Mesodermal cell (in vitro differentiated cells): ENCODE measurements around the gene GON7. TPM values are rescaled to one million over a fixed set of nuclear protein-coding genes. Genes with fewer than 3 reads are reported as not detected.
"Not testable (repeated sequence)": the region's sequence is repeated elsewhere in the genome, so short reads cannot be mapped to it uniquely, and the experiment has no call there.

Source experiments
- H3K27ac ChIP-seq: 2 replicates; pipeline ENCODE4 v1.7.0; 2013; ENCODE audit warnings: mild to moderate bottlenecking, low read depth, low read length, moderate library complexity; ENCODE audit not compliant: severe bottlenecking
- H3K36me3 ChIP-seq: 2 replicates; pipeline ENCODE4 v1.7.1; 2013; ENCODE audit warnings: mild to moderate bottlenecking, low read length, moderate library complexity; ENCODE audit not compliant: control insufficient read depth, insufficient read depth
- H3K4me1 ChIP-seq: one replicate; pipeline ENCODE4 v1.7.1; 2013; ENCODE audit warnings: mild to moderate bottlenecking, low read length; ENCODE audit not compliant: insufficient read depth, control insufficient read depth, poor library complexity, severe bottlenecking
- H3K4me3 ChIP-seq: 2 replicates; pipeline ENCODE4 v1.7.0; 2013; ENCODE audit warnings: low read length, control low read depth, mild to moderate bottlenecking; ENCODE audit not compliant: insufficient read depth, poor library complexity, severe bottlenecking; ENCODE audit errors: extremely low read depth
- H3K9me3 ChIP-seq: 2 replicates; pipeline ENCODE4 v1.7.1; 2013; ENCODE audit warnings: mild to moderate bottlenecking, low read length, moderate library complexity; ENCODE audit not compliant: control insufficient read depth
- WGBS, 2 experiments: methylation state at CpG; one replicate each; pipeline ENCODE4 v1.1.5; 2013; ENCODE audit warnings: missing lambda C conversion rate in 2 of 2; ENCODE audit not compliant: insufficient coverage in 2 of 2; 5-methylcytosine and 5-hydroxymethylcytosine counted together
- polyA plus RNA-seq, 2 experiments: library from polyadenylated mRNA; stranded (reverse); fragments of 50-300 nt; gene quantifications; one replicate each; pipeline ENCODE4 v1.2.3, GENCODE V29; 2013

The GON7 gene
- 11.7 TPM for polyA plus RNA-seq (2013, experiment 1 of 2)
- polyA plus RNA-seq (2013, experiment 2 of 2) = 13.1 TPM

- Histone ChIP-seq H3K4me1 (no peaks in the 10 kb centered on the region), H3K4me3 (peak within 1 kb of the TSS; percentile 89), H3K9me3 (no peaks in the 10 kb centered on the region), H3K27ac (peak within 1 kb of the TSS; percentile 90), H3K36me3 (peaks cover 11% of the 10 kb centered on the region)
- 0 to 1% methylated on average over 36 to 53 of the region's 65 CpGs for WGBS, 2 experiments
These were observed at the start of gene GON7, which contains the start of gene UBR7 for GRCh38 chr14:93206793-93207467. Gene GON7 (minus strand): TSS chr14:93207065. CDS start chr14:93207037, 28 bp downstream. Gene UBR7 (plus strand): TSS chr14:93207256. CDS start chr14:93207292, 36 bp downstream.

- H3K9me3 ChIP-seq = no peaks in the 10 kb centered on the region
- H3K4me3 ChIP-seq = no peak overlapping the region
- 88 to 98% methylated on average over 4 to 7 of the region's 7 CpGs for WGBS, 2 experiments
- H3K4me1 ChIP-seq = no peaks in the 10 kb centered on the region
- H3K36me3 ChIP-seq = peaks cover 87% of the 10 kb centered on the region
- H3K27ac ChIP-seq = no peak overlapping the region
These were observed 42.4 kb upstream of the GON7 start for GRCh38 chr14:93249128-93249831.

GRCh38 chr14:93246534-93246933 lies 39.7 kb upstream of the GON7 start:
- Histone ChIP-seq H3K4me1 (no peaks in the 10 kb centered on the region), H3K36me3 (peaks cover 90% of the 10 kb centered on the region), H3K4me3 (no peak overlapping the region), H3K27ac (no peak overlapping the region), H3K9me3 (no peaks in the 10 kb centered on the region)

- Histone ChIP-seq H3K4me1 (peaks cover 2% of the 10 kb centered on the region), H3K36me3 (peaks cover 90% of the 10 kb centered on the region), H3K9me3 (no peaks in the 10 kb centered on the region), H3K4me3 (no peak overlapping the region), H3K27ac (no peak overlapping the region)
- 87 to 97% methylated on average over 8 to 9 of the region's 10 CpGs for WGBS, 2 experiments
These were observed 39.0 kb upstream of the GON7 start for GRCh38 chr14:93245764-93246420.

GRCh38 chr14:93240678-93241000 lies 33.8 kb upstream of the GON7 start:
- Histone ChIP-seq H3K27ac (no peak overlapping the region), H3K4me3 (no peak overlapping the region), H3K36me3 (peaks cover 59% of the 10 kb centered on the region)

GRCh38 chr14:93239869-93240677 lies 33.2 kb upstream of the GON7 start:
- no peak overlapping the region for H3K4me3 ChIP-seq
- H3K27ac ChIP-seq = no peak overlapping the region
- 97 to 99% methylated on average over 17 of the region's 25 CpGs for WGBS, 2 experiments
- no peaks in the 10 kb centered on the region for H3K9me3 ChIP-seq
- H3K36me3 ChIP-seq = peaks cover 54% of the 10 kb centered on the region
- H3K4me1 ChIP-seq = peaks cover 9% of the 10 kb centered on the region

More at GRCh38 chr14:93240678-93241000, 33.8 kb upstream of the GON7 start:
- Histone ChIP-seq H3K9me3 (no peaks in the 10 kb centered on the region), H3K4me1 (peaks cover 9% of the 10 kb centered on the region)
- whole genome bisulfite sequencing, 2 experiments = 92 to 100% methylated on average over 2 of the region's 3 CpGs

- Histone ChIP-seq H3K4me1 (no peaks in the 10 kb centered on the region), H3K9me3 (no peaks in the 10 kb centered on the region), H3K36me3 (peaks cover 8% of the 10 kb centered on the region), H3K4me3 (no peak overlapping the region), H3K27ac (no peak overlapping the region)
- WGBS, 2 experiments = 85 to 92% methylated on average over 9 to 10 of the region's 10 CpGs
These were observed 27.9 kb upstream of the GON7 start for GRCh38 chr14:93234798-93235197.

- H3K4me3 ChIP-seq, H3K27ac ChIP-seq, H3K36me3 ChIP-seq, H3K9me3 ChIP-seq, H3K4me1 ChIP-seq: not testable (repeated sequence)
- whole genome bisulfite sequencing, 2 experiments = 88 to 100% methylated on average over 1 of the region's 5 CpGs
These were observed 26.2 kb upstream of the GON7 start for GRCh38 chr14:93233078-93233477.

GRCh38 chr14:93232159-93232558 lies 25.3 kb upstream of the GON7 start:
- no peak overlapping the region for H3K4me3 ChIP-seq
- peaks cover 15% of the 10 kb centered on the region for H3K36me3 ChIP-seq
- H3K4me1 ChIP-seq = no peaks in the 10 kb centered on the region
- no peaks in the 10 kb centered on the region for H3K9me3 ChIP-seq
- H3K27ac ChIP-seq = no peak overlapping the region
- WGBS, 2 experiments = 87 to 98% methylated on average over 13 to 17 of the region's 17 CpGs

- WGBS, 2 experiments = 93 to 94% methylated on average over 34 to 38 of the region's 39 CpGs
- Histone ChIP-seq H3K4me3 (no peak overlapping the region), H3K36me3 (peaks cover 23% of the 10 kb centered on the region), H3K4me1 (no peaks in the 10 kb centered on the region), H3K9me3 (no peaks in the 10 kb centered on the region), H3K27ac (no peak overlapping the region)
These were observed 24.5 kb upstream of the GON7 start for GRCh38 chr14:93231129-93231979.
